H1 (cell line): Measurements from ENCODE around the gene CORO2B. TPM values are rescaled to one million over a fixed set of nuclear protein-coding genes. Genes with fewer than 3 reads are reported as not detected.

Experiments
- JUN ChIP-seq: IDR thresholded peaks from 2 replicates; pipeline ENCODE4 v1.6.1; 2011; ENCODE audit warnings: low read depth, mild to moderate bottlenecking, improper control_type of control experiment, low read length
- POLR2AphosphoS5 ChIP-seq: IDR thresholded peaks from 2 replicates; pipeline ENCODE4 v1.6.1; 2011; ENCODE audit warnings: low read depth, low read length
- RAD21 ChIP-seq, 2 experiments: IDR thresholded peaks in 1 of 2; conservative IDR thresholded peaks in 1 of 2; 2 replicates each; pipeline ENCODE4 v1.6.1; 2011; ENCODE audit warnings: low read depth in 2 of 2, low read length in 2 of 2, improper control_type of control experiment in 1 of 2, inconsistent platforms in 1 of 2, mild to moderate bottlenecking in 1 of 2, moderate library complexity in 1 of 2
- polyA plus RNA-seq, 7 experiments: library from polyadenylated mRNA; depleted of rRNA in 3 of 7; stranded (reverse) in 5 of 7; unstranded in 2 of 7; fragments of >200 nt in 5 of 7; fragments of 200-250 nt in 2 of 7; gene quantifications; 1 replicate in 5 of 7; 2 replicates in 1 of 7; 4 replicates in 1 of 7; pipeline versions ENCODE4 v1.2.1 to v1.2.3, GENCODE V29; 2011 to 2013; ENCODE audit warnings: missing spikeins in 2 of 7, mixed read lengths in 2 of 7
- total RNA-seq: library from RNA; stranded (reverse); fragmentation: NEBNext Ultra II Directional; extraction: Animal tissue kit (Norgen Biotek cat#: 25700); gene quantifications from 2 replicates; pipeline ENCODE4 v1.2.1, GENCODE V29; 2021

The CORO2B gene
- total and polyA plus RNA-seq, 2 of the 8 experiments (the other 6 are each of a cell fraction or from before 2014, with no cell fraction given), result 3.4 to 6.7 TPM

DNA sequence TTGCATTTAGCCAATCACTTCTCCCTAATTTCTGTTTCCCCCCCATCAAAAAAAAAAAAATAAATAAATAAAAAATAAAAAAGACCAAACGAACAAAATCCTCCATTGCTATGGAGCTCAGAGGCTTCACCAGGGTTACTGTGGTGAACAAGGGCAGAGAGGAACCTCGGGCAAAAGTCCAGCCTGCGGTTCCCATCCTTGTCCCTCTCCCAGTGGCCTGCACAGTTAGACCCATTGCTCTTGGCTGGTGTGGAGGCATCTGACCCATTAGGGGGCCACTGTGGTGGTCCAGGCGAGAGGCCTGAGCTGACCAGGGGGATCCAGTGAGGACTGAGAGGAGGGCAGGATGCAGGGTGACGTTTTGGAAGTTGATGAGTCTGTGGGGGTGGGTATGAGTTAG, 18.8 kb downstream of the CORO2B start (continued):
- TF ChIP-seq RAD21 (IDR thresholded peaks at IDR 0.05 in 1 of 2, conservative IDR thresholded peaks at IDR 0.05 in 1 of 2; ENCODE audit: low read depth in 2 of 2, low read length in 2 of 2) (no peak), POLR2AphosphoS5 (no peak), JUN (no peak)
